GM18520 (cell line): ENCODE results near the gene CACNA2D4.

Experiments
- ATAC-seq: cut with Tn5 transposase; IDR thresholded peaks from one replicate; pipeline ENCODE4 v1.9.1; 2021; ENCODE audit not compliant: unreplicated experiment

CACNA2D4 gene

DNA sequence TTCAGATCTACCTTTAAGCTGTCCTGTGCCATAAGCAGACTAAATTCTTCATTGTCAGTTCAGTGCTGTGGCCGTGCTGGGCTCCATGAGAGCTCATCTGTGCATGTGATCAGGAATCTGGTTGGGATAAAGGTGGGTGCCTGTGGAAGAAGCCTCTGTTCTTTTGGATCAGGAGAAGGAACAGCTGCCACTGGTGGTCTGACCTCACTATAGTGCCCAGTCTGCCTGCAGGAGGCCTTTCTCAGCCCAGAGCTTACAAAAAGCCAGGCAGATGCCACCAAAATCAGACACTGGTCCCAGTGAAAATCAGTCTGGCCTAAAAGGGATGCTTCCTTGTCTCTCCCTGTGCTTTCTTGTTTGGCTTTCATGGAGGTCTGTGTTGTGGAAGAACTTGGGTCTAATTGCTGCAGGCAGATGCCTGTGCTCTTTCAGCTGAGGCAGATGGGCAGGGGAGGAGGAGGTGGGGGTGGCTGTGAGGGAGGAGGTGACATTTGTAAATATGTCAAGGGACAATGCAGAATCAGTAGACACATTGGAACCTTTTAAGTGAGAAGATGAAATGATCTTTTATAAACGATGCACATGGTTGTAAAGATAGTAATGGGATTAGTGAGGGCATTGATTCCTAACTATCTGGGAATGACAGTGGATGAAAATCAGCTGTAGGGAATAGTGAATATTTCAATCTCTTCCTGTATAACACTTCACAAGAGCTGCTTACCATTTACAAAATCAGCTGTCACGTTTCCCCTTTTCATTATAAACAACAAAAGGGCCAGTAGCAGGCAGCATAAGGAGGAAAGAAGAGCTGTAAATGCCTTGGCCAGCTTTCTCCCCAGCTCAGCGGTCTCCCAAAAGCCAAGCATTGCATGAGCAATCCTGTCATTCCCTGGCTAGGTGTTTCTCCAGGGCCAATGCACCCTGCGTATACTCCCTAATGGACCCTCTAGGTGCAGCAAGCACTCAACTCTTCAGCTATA, 44.6 kb downstream of the CACNA2D4 start:
- ATAC-seq = no peak

DNA sequence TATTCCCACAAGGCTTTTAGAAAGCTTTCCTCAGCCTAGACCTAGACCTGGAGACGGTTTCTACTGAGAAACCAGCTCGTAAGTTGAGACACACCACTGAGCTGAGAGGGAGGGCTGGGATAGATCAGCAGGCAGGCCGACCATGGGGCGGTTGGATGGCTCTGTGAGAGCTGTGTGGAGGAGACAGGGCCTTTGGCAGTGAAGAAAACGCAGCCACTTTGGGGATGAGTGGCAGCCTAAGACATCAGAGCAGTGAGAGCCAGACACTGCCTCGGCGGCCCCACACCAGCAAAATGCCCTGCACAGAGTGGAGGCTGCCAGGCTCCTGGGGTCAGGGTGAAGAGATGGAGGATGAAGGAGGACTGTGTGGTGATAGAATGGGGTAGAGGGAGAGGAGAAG, 46.0 kb downstream of the CACNA2D4 start:
- ATAC-seq = no peak

DNA sequence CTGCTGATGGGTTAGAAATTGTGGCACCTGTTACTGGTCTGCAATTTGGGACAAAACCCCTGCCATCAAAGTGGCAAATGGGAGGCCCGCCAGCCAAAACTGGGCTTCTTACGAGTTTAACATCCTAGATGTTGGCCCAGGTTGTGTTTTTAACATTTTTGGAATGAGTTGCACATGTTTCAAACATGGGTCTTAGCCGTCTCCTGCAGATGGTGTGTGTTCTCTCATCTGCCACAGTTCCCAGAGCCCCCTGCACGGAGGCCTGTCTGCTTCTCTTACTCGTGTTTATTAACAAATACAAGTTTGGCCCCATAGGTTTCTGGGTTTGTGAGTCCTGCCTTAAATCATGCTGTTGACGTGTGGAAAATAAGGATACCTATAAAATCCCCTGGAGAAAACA, 46.5 kb downstream of the CACNA2D4 start:
- no peak for ATAC-seq

DNA sequence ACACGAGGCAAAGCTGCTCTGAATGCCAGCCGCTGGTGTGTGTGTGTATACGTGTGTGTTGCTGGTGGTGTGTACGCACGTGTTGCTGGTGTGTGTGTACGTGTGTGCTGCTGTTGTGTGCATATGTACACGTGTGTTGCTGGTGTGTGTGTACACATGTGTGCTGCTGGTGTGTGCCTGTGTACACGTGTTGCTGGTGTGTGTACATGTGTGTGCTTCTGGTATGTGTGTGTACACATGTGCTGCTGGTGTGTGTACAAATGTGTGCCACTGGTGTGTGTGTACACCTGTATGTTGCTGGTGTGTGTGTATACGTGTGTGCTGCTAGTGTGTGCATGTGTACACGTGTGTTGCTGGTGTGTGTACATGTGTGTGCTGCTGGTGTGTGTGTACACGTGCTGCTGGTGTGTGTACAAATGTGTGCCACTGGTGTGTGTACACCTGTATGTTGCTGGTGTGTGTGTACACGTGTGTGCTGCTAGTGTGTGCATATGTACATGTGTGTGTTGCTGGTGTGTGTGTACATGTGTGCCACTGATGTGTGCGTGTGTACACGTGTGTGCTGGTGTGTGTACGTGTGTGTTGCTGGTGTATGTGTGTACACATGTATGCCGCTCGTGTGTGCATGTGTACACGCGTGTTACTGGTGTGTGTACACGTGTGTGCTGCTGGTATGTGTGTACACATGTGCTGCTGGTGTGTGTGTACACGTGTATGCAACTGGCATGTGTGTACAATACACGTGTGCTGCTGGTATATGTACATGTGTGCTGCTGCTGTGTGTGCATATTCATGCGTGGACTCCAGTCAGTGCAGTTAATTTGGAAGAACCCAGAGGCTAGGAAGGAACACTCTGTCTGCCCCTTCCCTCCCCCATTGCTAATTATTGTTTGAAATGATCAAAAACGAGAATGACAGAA, 47.2 kb downstream of the CACNA2D4 start:
- ATAC-seq = no peak

DNA sequence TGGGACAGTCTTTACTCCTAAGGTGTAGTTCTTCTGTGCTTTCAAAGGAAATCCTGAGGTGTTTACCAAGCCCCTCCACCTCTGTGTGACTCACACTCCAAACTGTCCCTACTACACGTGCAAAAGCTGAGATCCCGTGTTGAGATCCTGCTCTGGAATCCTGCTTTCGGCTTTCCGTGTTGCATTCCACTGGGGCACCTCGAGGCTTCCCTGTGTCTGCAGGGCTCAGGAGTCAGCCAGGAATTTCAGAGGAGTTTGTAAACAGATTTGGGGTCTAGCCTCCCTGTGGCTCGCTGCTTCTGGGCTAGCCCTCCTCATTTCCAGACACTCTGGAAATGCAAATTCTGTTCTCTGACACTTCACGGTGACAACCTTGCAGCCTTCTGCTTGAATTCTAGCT, 48.4 kb downstream of the CACNA2D4 start:
- ATAC-seq = no peak

DNA sequence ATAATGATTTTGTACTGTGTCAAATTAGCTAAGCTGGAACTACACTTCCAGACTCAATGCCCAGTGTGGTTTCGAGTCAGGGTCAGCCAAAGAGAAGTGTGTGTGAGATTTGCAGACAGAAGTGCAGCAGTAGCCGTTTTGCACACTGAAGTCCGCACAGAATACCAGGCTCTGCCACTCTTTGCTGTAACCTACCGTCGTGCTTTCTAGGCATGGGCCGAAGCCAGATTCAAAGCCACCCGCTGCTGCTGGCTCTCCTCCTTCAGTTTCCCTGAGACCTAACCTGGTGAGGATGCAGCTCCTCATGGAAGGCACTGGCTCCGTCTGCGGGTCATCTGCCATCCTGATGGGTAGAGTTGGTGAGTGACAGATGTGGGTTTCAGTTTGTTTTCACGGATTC, 49.3 kb downstream of the CACNA2D4 start:
- no peak for ATAC-seq

DNA sequence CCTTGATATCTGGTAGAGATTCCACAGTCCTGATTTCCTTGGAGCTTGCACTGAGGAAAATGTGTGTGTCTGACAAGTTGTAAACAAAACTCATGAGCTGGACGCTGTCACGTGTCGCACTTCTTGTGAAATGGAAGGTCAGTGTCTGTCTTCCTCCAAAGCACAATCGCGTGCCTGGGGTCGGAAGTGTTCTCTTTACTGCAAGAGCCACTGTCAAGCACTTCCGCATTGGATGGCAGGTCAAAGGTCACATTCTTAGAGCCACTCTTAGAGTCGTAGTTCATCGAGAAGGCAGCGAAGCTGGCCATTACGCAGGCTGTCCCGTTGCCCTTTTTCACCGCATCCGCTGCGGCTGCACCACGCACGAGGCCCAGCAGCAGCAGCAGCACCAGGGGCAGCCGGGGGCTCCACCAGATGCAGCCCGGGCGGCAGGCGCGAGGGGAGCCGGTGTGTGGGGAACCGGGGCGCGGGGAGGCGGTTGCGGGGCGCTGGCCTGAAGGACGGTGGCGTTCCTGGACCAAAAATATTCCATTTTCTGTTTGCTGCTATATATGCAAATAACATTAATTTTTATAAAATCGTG, 53.1 kb downstream of the CACNA2D4 start:
- ATAC-seq = no peak

DNA sequence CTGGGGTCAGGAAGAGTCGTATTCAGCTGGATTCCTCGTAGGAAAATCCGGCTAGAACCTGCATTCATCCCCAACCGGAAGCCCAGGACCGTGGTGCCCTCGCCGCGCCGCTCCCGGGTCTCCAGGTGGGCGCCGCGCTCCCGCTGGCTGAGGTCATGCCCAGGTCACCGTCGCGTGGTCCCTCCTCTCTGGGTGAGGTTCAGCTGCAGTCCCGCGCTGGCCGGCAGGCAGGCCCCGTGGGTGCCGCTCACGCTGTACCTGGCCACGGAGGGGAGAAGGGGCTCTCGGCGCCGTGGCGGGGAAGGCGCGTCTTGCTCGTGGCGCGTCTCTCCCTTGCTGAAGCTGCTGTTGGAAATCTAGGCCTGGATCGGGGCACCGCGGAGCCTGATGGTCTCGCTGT, 53.6 kb downstream of the CACNA2D4 start:
- ATAC-seq = no peak

DNA sequence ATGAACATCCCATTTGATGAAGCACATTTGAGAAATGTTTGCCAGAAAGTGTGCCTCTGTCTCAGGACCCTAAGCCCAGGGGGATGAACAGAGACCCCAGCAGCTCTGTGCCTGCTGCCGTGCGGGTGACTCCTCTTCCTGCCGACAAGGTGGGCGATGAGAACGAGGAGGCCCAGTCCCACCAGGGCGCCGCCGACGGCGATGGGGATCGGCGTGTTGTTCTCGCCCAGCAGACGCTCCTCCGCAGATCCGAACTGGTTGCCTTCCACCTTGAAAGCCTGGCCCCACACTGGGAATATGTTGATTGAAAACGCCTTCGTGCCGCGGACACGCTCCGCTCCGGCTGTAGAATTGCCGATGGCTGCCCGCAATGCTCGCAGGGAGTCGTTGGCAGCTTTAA, 54.0 kb downstream of the CACNA2D4 start:
- ATAC-seq = no peak

DNA sequence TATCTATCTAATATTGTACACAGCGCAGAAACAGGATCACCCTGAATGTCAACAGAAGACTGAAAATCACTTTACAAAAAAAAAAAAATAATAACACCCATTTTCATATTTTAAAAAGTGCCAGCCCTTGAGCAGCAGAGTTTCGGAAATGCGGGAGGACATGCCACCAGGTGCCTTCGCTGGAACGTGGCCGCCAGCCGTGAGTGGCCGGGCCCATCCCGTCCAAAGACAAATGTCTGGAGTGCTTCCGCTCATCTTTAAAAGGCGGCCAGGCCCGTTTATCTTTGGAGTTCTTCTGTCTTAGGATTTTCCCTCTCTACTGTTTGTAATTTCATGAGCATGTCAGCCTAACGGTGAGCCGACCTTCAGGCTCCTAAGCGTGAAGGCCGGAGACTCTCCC, 54.6 kb downstream of the CACNA2D4 start:
- ATAC-seq = no peak

DNA sequence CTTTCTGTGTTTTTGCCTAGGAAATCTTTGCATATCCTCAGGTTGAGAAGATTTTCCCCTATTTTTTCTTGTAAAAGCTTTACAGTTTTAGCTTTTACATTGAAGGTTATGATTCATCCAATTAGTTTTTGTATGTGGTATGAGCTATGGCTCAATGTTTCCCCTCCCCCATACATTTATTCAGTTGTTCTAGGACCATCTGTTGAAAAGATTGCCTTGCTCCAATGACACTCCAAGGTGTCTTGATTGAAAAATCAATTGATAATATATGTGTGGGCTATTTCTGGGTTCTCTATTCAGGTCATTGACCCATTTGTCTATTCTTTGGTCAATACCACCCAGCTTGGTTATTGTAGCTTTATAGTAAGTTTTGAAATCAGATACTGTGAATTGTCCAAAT, 55.5 kb downstream of the CACNA2D4 start:
- no peak for ATAC-seq

DNA sequence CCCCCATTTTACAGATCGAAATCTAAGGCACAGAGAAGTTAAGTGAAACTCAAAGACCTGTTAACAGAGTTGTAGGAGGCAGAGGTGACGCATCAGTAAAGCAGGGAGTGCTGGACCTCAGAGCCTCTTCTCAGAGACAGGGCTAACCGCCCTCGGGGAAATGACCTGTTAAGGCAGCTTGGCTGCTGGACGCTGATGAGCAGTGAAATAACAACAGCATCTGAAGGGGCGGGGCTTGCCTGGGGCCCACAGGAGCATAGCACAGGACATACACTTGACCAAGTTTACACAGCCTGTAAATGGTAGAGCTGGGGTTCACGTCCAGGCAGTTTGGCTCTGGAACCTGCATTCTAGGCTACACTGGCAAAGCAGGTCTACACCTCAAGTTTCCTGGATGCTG, 58.8 kb downstream of the CACNA2D4 start:
- ATAC-seq = no peak

DNA sequence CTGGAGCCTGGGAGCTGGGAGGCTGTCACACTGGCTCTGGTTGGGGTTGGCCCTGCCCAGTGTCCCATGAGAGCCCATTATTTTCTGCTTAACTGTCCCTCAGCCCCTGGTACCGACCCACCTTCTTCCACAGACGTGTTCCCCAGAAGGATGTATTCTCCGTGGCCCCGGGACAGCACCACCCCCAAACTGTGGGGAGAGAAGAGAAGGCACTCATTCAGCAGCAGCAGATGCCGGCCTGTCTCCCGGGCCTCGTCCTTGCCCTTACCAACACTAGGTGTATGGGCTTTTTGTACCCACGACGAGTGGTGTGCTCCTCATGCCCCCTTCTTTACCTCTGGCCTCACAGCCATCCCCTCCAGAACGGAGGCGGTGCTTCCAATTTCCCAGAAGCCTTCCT, 60.0 kb downstream of the CACNA2D4 start:
- no peak for ATAC-seq

DNA sequence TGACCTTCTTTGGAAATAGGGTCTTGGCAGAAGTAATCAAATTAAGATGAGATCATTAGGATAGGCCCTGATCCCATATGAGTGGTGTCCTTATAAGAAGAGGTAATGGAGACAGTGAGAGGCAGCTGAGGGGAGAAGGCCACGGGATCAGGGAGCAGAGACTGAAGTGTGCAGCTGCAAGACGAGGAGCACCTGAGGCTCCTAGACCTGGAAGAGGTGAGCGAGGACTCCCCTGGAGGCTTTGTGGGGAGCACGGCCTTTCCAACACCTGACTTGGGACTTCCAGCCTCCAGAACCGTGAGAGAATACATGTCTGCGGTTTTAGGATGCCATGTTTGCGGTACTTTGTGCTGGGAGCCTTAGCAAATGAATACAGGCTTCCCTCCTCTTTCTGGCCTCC, 60.6 kb downstream of the CACNA2D4 start:
- no peak for ATAC-seq

DNA sequence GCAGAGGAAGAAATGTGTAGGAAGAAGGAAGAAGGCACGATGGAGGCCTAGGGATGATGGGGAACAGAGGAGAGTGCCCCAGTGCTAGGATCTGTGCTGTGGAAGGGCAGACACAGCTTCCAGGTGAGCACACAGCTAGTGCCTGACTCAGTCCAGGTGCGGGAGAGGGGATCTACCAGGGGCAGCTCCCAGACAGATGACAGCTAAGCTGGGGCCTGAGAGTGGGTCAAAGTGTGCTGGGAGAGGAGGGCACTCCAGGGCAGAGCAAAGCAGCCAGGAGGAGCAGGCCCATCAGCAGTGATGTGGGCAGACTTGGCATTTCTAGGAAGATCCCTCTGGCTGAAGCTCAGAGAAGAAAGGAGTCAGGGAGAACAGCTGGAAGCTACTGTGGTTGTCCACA, 61.4 kb downstream of the CACNA2D4 start:
- ATAC-seq = no peak

DNA sequence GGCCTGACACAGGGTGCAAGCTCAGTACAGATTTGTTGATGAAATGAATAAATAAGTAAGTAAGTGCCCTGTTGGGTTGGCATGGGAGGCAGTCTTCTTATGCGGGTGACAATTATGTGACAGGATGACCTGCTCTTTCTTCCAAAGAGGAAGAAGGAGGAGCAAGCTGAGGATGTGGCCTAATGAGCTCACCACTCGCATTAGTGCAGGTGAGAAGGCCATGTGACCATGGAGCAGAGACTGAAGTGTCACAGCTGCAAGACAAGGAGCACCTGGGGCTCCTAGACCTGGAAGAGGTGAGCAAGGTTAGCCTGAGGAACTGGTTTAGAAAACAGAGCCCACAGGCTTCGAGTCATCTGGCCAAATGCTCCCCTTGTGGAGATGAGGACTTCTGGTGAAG, 63.2 kb downstream of the CACNA2D4 start:
- ATAC-seq = no peak

DNA sequence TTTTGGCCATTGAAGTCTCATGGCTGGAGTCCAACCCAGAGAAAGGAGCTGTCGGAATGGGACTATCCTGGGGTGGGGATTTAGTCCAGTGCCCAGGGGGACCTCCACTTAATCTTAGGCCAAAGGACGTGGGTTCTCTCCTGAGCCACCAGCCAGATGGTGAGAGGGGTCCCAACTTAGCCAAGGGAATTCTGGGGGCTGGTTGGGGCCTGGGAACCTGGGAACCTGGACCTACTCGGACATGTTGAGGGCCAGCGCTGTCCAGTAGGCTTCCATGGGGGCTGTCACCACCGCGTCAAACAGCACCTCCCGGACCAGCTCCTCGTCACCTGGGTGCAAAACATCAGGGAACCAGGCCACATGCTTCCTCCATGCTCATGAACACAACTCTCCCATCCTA, 64.7 kb downstream of the CACNA2D4 start:
- ATAC-seq = no peak

DNA sequence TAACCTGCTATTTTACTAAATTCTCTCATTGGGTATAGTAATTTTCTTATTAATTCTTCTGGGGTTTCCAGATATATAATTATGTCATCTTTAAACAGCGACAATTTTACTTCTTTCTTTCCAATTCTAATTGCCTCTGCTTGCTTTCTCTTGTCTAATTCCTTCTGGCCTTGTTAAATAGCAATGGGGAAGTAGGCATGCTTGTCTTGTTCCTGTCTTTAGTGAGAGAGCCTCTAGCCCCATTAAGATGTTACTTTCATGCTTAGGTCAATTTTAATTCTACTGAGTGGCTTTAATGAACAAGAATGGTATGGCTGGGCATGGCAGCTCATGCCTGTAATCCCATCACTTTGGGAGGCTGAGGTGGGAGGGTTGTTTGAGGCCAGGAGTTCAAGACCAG, 66.4 kb downstream of the CACNA2D4 start:
- no peak for ATAC-seq

DNA sequence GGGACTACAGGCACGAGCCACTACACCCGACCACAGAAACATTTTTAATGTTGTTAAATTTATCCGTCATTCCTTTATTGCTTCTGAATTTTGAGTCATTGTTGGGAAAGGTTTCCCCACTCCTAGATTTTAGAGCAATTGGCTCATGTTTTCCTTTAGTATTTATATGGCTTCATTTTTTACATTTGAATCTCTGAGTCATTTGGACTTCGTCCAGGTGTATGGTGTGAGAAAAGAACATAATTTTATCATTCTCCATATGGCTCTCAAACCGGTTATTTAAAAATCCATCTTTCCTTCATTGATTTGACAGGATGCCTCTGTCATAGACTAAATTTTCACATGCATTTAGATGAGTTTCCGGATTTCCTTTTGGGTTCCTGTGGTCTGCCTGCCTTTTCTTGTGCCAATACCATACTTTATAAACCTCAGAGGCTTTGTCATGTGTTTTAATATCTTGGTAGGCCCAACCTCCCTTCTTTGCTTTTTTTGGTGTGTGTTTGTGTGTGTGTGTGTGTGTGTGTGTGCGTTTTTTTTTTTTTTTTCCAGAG, 67.2 kb downstream of the CACNA2D4 start:
- ATAC-seq = no peak

DNA sequence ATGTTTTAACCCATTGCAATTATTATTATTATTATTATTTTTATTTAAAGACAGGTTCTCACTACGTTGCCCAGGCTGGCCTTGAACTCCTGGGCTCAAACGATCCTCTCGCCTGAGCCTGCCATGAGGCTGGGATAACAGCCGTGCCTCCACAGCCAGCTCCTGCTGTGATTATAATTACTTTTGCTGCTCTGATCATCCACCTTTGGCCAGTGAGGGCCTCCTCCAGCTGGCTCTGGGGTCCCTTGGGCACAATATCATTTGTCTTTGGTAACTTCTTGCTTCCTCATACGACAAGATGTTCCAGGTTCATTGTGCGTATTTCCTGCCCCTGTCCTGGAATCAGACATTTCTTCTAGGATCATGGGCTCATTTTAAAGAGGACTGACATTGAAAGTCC, 69.7 kb downstream of the CACNA2D4 start:
- ATAC-seq = no peak

DNA sequence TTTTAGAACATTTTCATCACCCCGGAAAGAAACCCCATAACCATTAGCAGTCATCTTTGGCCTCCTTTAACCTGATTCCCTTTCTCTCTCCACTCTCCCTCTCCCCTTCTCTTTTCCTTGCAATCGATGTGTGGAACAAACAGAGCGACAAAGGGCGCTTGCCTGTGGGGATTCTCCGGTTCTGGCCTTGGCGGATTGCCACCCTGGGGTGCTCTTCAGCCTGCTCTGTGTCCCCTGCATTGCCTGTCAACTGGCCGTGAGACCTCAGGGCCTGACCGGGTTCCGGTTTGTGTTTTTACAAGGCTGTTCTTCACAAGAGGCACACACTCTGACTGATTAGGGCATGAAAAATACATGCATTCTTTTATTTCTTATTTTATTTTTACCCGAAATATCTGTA, 70.3 kb downstream of the CACNA2D4 start:
- no peak for ATAC-seq
